Measurements from ENCODE around the gene TEKT1. TPM values are rescaled to one million over a fixed set of nuclear protein-coding genes. Genes with fewer than 3 reads are reported as not detected.

Gene TEKT1
- total RNA-seq, 1 experiment from 2014 or later: 0.61 TPM

DNA sequence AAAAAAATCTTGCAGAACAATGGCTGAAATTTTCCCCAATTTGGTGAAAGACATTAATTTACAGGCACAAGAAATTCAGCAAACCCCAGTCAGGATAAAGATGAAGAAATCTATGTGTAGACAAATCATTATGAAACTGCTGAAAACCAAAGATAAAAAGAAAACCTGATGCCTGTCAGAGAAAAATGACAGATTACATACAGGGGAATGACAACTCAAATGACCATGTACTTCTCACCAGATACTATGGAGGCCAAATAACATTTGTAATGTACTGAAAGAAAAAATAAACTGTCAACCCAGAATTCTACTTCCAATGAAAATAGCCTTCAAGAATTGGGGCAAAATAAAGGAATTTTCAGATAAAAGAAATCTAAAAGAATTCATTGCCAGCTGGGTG is 82.9 kb downstream of the TEKT1 start:
- intact Hi-C loops (cut with micrococcal nuclease; ENCODE audit: unreplicated experiment): no loop called here
- Histone ChIP-seq H2AFZ (no peak overlapping the region), H3K4me3 (no peak overlapping the region), H3K9me2 (ENCODE audit: insufficient read depth) (no peaks in the 10 kb centered on the region), H3K4me2 (no peak overlapping the region), H3F3A (ENCODE audit: insufficient read depth, low read depth) (peaks cover 20% of the 10 kb centered on the region), H3K27ac (no peak overlapping the region), H3K9me3 (ENCODE audit: insufficient read depth, low read depth) (no peaks in the 10 kb centered on the region), H3K36me3 (ENCODE audit: low read depth) (no peaks in the 10 kb centered on the region), H4K20me1 (ENCODE audit: insufficient read depth) (no peaks in the 10 kb centered on the region), H3K27me3 (ENCODE audit: insufficient read depth, low read depth) (no peaks in the 10 kb centered on the region), H3K4me1 (replicated peaks; ENCODE audit: insufficient read depth) (peaks cover 21% of the 10 kb centered on the region), H3K79me2 (ENCODE audit: low read depth) (no peaks in the 10 kb centered on the region)
- DNase-seq: peak in 1 of 2 experiments; percentile 23
- CTCF ChIA-PET: no interaction called here
- POLR2A ChIA-PET (ENCODE audit: unreplicated experiment): no interaction called here
- no TSS peak for BruUV-seq (replicated peaks)
- no peak for TF ChIP-seq EZH2 (IDR thresholded peaks at IDR 0.05; ENCODE audit: low read depth)
- TF ChIP-seq, protein P1, sequence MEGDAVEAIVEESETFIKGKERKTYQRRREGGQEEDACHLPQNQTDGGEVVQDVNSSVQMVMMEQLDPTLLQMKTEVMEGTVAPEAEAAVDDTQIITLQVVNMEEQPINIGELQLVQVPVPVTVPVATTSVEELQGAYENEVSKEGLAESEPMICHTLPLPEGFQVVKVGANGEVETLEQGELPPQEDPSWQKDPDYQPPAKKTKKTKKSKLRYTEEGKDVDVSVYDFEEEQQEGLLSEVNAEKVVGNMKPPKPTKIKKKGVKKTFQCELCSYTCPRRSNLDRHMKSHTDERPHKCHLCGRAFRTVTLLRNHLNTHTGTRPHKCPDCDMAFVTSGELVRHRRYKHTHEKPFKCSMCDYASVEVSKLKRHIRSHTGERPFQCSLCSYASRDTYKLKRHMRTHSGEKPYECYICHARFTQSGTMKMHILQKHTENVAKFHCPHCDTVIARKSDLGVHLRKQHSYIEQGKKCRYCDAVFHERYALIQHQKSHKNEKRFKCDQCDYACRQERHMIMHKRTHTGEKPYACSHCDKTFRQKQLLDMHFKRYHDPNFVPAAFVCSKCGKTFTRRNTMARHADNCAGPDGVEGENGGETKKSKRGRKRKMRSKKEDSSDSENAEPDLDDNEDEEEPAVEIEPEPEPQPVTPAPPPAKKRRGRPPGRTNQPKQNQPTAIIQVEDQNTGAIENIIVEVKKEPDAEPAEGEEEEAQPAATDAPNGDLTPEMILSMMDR (conservative IDR thresholded peaks at IDR 0.05): no peak

Other genes starting within 250 kb of the TEKT1 start
- gene KIAA0753, start 191.0 kb downstream of the TEKT1 start, total RNA-seq (2021): 34.1 and 47.0 TPM in 2 replicates
- gene TXNDC17, start 190.7 kb downstream of the TEKT1 start, total RNA-seq (2021): 103 and 114 TPM in 2 replicates
- 19.2 and 41.4 TPM in 2 replicates for gene MED31, start 180.1 kb downstream of the TEKT1 start, total RNA-seq (2021)
- gene C17orf100, start 180.0 kb downstream of the TEKT1 start, total RNA-seq (2021): 2.3 and 4.4 TPM in 2 replicates
- gene SLC13A5, start 118.4 kb downstream of the TEKT1 start, total RNA-seq (2021): 0.92 and 2.0 TPM in 2 replicates
- 20.8 and 27.6 TPM in 2 replicates for gene XAF1, start 75.7 kb downstream of the TEKT1 start, total RNA-seq (2021)
- gene FBXO39, start 55.5 kb downstream of the TEKT1 start, total RNA-seq (2021): not detected in 2 replicates
- gene ALOX12, start 164.3 kb upstream of the TEKT1 start, total RNA-seq (2021): not detected in 2 replicates
- gene RNASEK, start 180.9 kb upstream of the TEKT1 start, total RNA-seq (2021): 196 and 301 TPM in 2 replicates
- 0.28 and 0.48 TPM in 2 replicates for gene BCL6B, start 191.3 kb upstream of the TEKT1 start, total RNA-seq (2021)
- gene SLC16A13, start 204.3 kb upstream of the TEKT1 start, total RNA-seq (2021): 33.4 and 40.6 TPM in 2 replicates
- gene SLC16A11, start 212.4 kb upstream of the TEKT1 start, total RNA-seq (2021): not detected in 2 replicates
- gene CLEC10A, start 248.5 kb upstream of the TEKT1 start, total RNA-seq (2021): not detected in 2 replicates